ENCODE results near the gene ZNF117.
"Not testable (repeated sequence)": the region's sequence is repeated elsewhere in the genome, so short reads cannot be mapped to it uniquely, and the experiment has no call there.

ZNF117 gene

DNA sequence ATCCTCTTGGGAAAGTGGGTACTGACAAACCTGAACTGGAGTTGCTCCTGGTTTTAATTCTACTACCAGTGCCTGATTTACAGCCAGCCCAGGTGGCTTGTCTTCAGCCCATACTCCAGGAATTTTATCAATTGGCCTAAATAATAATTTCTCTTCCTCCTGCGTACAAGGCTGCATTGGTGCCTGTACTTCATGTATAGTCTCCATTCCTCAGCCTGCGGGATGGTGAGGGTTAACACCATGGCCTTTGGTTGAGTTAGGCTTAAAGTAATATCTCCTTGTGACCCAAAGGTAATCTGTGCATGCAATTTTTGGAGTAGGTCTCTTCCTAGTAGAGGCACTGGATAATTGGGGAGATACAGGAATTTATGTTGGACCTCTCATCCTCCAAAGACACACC lies 5.5 kb upstream of the ZNF117 start:
- no peak for DNase-seq (ENCODE audit: low read depth)

DNA sequence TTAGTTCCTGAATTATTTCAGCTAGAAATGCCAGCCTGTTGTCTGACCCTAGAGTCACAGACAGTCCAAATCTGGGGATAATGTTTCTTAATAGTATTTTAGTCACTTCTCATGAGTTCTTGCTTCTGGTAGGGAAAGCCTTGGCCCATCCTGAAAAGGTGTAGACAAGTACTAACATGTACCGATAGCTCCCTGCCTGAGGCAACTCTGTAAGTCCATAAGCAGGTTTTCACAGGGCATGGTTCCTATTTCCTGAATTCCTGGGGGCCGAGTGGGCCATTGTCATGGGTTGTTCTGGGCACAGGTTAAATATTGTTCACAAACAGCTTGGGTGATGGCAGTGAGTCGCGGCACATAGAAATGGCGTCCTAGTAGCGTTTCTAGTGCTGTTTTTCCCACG lies 3.1 kb upstream of the ZNF117 start:
- no peak for DNase-seq (ENCODE audit: low read depth)

DNA sequence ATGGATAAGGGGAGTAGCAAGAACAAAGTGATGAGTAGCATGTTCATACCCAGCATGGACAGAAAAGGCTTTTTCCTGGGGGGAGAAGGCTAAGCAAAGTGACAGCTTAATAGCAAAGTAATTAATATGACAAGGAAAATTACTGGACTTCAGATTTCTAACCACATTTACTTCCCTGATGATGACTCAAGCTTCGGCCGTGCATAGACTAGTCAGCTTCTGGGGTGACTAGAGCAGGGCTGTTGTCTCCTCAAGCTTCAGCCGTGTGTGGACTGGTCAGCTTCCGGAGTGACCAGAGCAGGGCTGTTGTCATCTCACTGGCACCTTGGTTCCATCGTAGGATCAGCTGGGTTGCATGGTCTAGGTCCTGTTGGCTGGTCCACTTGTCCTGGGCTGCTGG lies 2.1 kb upstream of the ZNF117 start:
- DNase-seq (ENCODE audit: low read depth), result no peak

DNA sequence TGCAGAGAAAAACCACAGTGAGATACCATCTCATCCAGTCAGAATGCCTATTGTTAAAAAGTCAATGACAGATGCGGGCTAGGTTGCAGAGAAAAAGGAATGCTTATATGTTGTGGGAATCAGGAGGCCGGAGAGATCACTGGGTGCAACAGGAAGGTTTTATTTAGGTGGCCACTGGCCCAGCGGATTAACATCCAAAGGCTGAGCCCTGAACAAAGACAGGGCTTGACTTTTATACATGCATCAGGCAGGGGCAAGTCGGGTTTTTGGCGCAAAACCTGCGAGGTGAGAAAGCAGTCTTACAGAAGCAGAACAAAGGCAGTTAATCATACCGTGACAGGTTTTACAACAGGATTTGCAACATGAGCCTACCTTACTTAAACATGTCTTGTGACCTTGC lies 620 bp downstream of the ZNF117 start:
- no peak for DNase-seq (ENCODE audit: low read depth)

DNA sequence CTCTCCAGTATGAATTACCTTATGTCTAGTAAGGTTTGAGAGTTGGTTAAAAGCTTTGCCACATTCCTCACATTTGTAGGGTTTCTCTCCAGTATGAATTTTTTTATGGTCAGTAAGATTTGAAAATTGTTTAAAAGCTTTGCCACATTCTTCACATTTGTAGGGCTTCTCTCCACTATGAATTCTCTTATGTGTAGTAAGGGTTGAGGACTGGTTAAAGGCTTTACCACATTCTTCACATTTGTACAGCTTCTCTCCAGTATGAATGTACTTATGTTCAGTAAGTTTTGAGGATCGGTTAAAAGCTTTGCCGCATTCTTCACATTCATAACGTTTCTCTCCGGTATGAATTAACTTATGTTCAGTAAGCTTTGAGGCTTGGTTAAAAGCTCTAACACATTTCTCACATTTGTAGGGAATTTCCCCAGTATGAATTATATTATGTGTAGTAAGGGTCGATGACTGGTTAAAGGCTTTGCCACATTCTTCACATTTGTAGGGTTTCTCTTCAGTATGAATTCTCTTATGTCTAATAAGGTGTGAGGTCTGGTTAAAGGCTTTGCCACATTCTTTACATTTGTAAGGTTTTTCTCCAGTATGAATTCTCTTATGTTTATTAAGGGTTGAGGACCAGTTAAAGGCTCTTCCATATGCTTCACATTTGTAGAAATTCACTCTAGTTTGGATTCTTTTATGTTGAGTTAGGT lies 12.2 kb downstream of the ZNF117 start:
- DNase-seq (ENCODE audit: low read depth), result no peak

DNA sequence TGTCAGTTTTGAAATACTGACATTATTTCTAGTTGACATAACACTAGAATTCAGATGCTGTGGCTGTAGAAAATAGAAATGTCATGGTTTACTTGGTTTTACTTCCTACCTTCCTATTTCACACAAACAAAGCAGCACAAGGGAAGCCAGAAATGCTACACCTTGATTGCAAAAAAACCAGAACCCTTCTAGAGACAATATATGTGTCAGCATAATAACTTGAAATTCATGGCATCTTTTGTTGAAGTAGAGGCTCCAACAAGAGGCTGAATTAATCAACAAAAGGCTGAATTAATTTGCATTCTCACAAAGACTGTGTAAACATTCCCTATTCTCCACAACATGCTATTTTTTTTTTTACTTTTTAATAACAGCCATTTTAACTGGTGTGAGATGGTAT lies 25.2 kb downstream of the ZNF117 start:
- no peak for DNase-seq (ENCODE audit: low read depth)

DNA sequence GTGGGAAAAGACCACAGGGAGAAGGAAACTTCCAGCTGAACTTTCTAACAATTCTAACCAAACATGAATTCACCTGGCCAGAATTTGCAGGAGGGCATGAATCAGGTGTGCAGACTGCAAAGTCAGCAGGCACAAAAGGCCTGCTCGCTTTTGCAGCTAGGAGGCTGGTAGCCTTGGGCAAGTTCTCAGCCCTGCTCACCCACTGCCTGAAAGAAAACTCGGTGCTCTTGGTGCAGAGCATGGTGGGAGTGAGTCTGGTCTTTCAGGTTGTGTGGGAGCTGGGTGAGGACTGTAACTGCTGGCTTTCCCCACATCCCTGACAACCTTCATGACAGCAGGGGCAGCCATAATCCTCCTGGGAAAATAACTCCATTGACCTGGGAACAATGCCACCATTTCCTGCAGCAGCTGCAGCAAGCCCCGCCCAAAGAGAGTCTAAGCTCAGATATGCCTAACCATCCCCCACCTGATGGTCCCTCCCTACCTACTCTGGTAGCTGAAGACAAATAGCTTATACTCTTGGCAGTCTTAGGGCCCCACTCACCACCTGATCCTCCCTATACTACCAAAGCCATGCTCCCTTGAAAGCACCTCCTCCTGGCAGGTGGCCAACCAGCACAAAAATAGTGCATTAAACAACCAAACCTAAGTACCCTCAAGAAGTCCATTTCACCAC lies 31.6 kb downstream of the ZNF117 start:
- DNase-seq (ENCODE audit: low read depth), result no peak

DNA sequence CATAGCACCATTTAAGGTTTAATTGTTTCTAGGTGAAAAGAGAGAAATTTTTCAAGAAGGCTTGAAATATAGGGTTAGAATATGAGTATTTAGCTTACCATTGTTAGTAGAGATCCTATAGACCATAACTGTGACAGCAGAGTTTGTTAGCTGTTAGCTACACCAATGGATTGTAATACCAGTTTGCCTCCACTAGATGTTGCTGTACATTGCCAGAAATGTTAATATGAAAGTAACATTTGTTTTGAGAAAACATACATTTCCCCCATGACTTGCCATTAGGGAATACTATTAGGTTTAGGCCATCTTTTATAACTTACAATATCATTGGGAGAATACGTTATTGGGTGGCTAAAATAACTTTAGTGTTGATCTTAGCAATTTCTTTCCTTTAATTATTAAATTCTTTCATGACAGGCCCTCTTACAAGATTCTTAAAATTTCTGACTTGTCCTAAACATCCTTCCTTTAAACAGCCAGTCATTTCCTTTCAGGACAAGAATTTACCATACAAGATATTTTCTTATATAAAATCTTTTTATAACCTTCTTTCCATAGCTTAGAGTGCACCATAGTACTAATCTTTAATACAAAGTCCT lies 39.5 kb downstream of the ZNF117 start:
- DNase-seq (ENCODE audit: low read depth), result no peak

DNA sequence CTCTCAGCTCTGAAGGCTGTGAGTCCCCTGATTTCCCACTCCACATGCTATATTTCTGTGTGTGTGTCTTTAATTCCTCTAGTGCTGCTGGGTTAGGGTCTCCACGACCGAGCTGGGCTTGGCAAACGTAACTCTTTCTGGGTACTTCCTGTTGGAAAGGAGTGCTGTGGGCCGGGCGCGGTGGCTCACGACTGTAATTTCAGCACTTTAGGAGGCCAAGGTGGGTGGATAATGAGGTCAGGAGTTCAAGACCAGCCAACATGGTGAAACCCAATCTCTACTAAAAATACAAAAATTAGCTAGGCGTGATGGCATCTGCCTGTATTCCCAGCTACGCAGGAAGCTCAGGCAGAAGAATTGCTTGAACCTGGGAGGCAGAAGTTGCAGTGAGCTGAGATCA lies 40.2 kb downstream of the ZNF117 start:
- DNase-seq (ENCODE audit: low read depth), result not testable (repeated sequence)

DNA sequence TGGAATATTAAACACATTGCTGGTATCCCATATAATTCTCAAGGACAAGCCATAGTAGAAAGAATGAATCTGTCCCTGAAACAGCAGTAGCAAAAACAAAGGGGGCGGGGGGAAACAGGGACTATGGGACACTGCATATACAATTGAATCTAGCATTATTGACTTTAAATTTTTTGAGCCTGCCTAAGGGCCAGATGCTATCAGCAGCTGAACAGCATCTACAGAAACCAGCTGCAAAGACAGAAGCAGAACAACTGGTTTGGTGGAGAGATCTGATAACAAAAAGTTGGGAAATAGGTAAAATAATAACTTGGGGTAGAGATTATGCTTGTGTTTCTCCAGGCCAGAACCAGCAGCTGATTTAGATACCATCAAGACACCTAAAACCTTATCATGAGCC lies 42.1 kb downstream of the ZNF117 start:
- not testable (repeated sequence) for DNase-seq (ENCODE audit: low read depth)

DNA sequence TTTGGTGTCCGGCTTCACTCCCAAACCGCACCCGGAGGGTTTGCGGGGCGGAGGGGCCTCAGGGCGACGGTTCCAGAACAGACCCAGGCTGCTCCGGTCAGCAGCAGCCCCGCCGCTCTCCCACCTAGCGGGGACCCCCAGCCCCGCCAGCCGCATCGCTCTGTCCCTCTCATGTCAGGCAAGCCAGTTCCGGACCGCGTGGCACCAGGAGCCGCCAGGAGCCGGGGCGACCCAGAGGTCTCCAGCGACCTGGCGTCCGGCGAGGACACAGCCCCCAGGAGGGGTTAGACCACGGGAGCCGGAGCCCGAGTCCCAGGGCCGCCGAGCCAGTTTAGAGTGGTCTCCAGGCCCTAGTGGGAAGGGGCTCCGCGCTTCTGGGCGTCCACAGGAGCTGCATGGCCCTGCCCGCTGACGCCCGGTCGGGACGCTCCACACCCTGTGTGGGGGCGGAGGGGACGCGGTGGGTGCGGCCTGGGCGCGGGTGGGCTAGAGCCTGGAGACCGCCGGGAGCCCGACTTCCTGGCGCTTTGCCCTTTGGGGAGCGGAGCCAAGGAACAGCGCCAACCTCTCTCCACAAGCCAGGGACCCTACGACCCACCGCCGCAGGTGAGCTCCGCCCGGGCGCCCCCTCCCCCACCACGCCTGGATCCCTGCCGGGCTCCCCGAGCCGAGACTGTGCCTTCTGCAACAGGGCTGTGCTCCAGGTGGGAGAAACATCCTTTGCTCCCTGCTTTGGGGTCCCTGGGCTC lies 43.4 kb downstream of the ZNF117 start:
- DNase-seq (ENCODE audit: low read depth), result no peak

DNA sequence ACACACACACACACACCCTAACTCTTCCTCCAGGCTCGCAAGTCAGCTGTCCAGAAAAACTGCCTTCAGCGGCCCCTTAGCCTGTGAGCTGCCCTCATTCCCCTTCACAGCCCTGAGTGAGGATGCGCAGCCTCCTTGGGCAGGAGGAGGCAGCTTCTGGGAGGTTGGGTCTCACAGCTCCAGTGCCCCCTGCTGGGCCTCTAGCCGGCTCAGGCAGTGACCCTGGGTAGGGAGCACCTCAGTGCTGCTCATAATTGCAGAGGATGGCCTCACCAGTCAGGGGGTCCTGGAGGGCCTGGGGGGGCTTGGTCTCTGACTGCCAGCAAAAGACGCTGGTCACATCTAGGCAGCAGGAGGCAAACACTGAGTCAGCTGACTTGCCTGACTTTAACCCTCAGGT lies 44.1 kb downstream of the ZNF117 start:
- no peak for DNase-seq (ENCODE audit: low read depth)

DNA sequence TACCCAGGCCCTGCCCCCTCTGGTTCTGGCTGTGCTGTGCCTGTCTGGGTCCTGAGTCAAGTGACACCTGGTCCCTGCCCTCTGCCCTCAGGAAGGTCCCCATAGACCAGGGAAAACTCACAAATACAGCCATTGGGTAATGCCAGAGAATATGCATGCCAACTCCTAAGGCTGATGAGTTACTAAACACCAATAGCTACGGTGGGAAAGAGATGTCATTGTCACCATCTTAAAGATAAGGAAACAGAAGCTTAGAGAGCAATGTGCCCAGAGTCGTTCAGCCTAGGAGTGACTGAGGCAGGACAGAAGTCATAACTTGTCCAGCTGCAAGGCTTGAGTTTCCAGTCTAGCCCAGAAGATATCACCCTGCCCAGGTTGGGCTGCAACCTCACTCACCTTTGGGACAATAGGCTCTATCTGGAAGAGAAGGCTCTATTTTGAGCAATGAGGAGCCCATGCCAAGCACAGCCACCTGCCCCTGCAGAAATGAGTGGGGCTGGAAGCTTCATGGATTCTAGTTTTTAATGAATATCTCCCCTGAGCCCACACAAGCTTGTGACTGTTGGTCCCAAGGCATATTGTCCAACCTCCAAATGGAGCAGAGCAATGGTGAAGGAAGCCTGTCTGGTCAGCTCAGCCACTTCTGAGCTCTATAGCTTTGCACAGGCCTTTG lies 45.2 kb downstream of the ZNF117 start:
- no peak for DNase-seq (ENCODE audit: low read depth)

DNA sequence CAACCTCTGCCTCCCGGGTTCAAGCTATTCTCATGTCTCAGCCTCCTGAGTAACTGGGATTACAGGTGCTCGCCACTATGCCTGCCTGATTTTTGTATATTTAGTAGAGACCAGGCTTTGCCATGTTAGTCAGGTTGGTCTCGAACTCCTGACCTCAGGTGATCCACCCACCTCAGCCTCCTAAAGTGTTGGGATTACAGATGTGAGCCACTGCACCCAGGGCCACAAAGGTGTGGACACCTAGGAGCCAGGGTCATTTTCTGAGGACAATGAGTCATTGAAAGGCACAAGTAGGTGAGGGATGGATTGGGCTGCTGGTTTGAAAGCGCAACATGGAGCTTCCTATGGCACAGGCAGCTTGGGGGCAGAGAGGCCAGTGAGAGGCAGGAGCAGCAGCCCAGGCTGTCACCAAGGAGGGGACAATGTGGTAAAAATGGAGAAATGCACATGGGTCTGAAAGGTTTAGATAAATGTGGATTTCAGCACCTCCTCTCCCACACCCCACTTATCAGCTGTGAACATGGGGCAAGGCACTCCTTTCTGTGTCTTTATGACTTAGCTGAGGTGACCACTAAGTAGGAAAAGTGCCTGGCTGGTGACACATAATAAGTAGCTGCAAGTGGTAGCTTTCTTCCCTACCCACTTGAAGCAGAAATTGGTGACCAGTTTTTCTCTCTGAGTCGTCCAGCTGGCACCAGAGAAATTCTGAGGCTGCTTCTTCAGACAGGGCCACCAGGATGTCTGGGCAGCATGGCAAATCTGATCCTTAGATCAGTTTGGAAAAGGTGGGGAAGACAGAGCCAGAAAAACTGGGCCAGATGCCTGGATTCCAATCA lies 46.0 kb downstream of the ZNF117 start:
- DNase-seq (ENCODE audit: low read depth), result not testable (repeated sequence)

DNA sequence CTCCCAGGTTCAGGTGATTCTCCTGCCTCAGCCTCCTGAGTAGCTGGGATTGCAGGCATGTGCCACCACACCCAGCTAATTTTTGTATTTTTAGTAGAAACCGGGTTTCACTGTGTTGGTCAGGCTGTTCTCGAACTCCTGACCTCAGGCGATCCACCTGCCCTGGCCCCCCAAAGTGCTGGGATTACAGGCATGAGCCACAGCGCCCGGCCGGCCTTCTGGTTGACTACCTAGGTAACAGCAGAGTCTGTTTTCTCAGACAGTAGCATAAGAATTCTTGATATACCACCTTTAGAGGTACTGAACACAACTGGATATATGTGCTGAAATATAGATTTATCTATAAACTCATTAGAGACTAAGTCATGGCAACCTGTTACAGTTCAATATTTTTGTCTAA lies 50.8 kb downstream of the ZNF117 start:
- not testable (repeated sequence) for DNase-seq (ENCODE audit: low read depth)

DNA sequence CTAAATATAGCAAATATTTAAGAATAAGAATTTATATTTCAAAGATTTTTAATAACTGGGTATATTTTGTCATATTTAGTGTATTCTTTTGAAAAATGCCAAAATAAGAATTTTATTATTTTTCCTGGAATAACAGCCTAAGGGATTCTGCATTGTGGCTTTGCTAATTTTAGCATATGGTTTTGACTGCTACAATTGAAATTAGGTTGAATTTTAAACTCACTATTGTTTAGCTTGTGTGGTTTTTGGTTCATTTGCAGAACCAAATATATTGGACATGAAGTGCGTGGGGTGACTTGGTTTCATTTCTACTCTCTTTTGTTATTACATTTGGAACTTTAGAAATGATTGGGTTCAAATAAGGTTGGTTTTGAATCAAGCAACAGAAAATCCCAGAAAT lies 52.3 kb downstream of the ZNF117 start:
- no peak for DNase-seq (ENCODE audit: low read depth)

DNA sequence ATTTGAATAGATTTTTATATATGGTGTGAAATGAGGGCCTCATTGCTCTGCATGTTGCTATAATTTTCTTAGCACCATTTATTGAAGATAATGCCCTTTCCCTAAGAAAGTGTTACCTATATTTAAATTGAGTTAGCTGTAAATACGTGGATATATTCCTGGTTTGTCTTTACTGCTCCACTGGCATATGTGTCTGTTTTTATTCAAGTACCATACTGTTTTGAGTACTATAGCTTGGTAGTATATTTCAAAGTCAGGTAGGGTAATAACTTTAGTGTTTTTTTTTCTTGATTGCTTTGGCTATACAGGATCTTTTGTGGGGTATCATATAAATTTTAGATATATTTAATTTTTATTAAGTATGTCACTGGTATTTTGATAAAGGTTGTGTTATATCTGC lies 56.4 kb downstream of the ZNF117 start:
- no peak for DNase-seq (ENCODE audit: low read depth)

DNA sequence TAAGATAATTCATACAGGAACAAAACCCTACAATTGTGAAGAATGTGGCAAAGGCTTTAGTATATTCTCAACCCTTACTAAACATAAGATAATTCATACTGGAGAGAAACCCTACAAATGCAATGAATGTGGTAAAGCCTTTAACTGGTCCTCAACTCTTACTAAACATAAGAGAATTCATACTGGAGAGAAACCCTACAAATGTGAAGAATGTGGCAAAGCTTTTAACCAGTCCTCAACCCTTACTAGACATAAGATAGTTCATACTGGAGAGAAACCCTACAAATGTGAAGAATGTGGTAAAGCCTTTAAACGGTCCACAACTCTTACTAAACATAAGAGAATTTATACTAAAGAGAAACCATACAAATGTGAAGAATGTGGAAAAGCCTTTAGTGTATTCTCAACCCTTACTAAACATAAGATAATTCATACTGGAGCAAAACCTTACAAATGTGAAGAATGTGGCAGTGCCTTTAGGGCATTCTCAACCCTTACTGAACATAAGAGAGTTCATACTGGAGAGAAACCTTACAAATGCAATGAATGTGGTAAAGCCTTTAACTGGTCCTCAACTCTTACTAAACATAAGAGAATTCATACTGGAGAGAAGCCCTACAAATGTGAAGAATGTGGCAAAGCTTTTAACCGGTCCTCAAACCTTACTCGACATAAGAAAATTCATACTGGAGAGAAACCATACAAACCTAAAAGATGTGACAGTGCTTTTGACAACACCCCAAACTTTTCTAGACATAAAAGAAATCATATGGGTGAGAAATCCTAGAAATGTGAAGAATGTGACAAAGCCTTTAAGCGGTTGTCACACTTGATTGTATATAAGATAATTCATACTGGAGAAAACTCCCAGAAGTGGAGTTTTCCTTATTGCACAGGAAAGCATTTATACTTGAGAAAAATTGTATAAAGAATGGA lies 62.3 kb downstream of the ZNF117 start:
- not testable (repeated sequence) for DNase-seq (ENCODE audit: low read depth)

Data from stimulated activated CD8-positive, alpha-beta memory T cell treated with anti-CD3 and anti-CD28 coated beads, Interleukin-15, amount 100 ng/mL, for 1 hour (primary cell).